ENCODE results near the gene ADGRB3.
"Not testable (repeated sequence)": the region's sequence is repeated elsewhere in the genome, so short reads cannot be mapped to it uniquely, and the experiment has no call there.

Gene ADGRB3

GRCh38 chr6:68895929-68896328, 260.8 kb downstream of the ADGRB3 start:
- Histone ChIP-seq H3K27me3 (ENCODE audit: insufficient read depth, low read length, poor library complexity) (no peaks in the 10 kb centered on the region), H2BK120ac (ENCODE audit: low read depth, low read length) (no peak overlapping the region), H3K27ac (ENCODE audit: low read depth, low read length) (no peak overlapping the region), H4K5ac (ENCODE audit: low read length) (no peak overlapping the region), H4K8ac (ENCODE audit: low read depth, low read length) (no peak overlapping the region), H3K4ac (ENCODE audit: low read depth, low read length) (no peak overlapping the region), H3K79me2 (ENCODE audit: control insufficient read depth, insufficient read depth, low read length) (no peaks in the 10 kb centered on the region), H3K36me3 (ENCODE audit: control insufficient read depth, insufficient read depth, low read length) (no peaks in the 10 kb centered on the region), H2BK15ac (replicated peaks; ENCODE audit: low read depth) (no peak overlapping the region), H3K23ac (ENCODE audit: low read length) (no peak overlapping the region), H3K56ac (ENCODE audit: low read length) (no peak overlapping the region), H3K9ac (ENCODE audit: low read length) (no peak overlapping the region), H3K79me1 (ENCODE audit: low read length) (no peaks in the 10 kb centered on the region), H3K4me2 (ENCODE audit: low read length) (no peak overlapping the region), H2AK5ac (ENCODE audit: low read length) (no peak overlapping the region), H3K4me3 (ENCODE audit: low read length) (no peak overlapping the region), H3K4me1 (ENCODE audit: control insufficient read depth, low read depth, low read length) (no peaks in the 10 kb centered on the region), H3K18ac (ENCODE audit: low read length) (no peak overlapping the region), H2BK5ac (ENCODE audit: low read length) (no peak overlapping the region)
- no CpG with 5 or more reads among the region's 1 CpG for WGBS (ENCODE audit: extremely low coverage, insufficient coverage, low lambda C conversion rate)
- no peak for DNase-seq

- H3K56ac ChIP-seq (ENCODE audit: low read length) = no peak overlapping the region
- no peak overlapping the region for H3K18ac ChIP-seq (ENCODE audit: low read length)
- no peaks in the 10 kb centered on the region for H3K27me3 ChIP-seq (ENCODE audit: insufficient read depth, low read length, poor library complexity)
- H3K4me1 ChIP-seq (ENCODE audit: control insufficient read depth, low read depth, low read length) = no peaks in the 10 kb centered on the region
- no peak for DNase-seq
- no peak overlapping the region for H2BK120ac ChIP-seq (ENCODE audit: low read depth, low read length)
- no peak overlapping the region for H4K8ac ChIP-seq (ENCODE audit: low read depth, low read length)
- no CpG with 5 or more reads among the region's 1 CpG for WGBS (ENCODE audit: extremely low coverage, insufficient coverage, low lambda C conversion rate)
- no peak overlapping the region for H2BK15ac ChIP-seq (replicated peaks; ENCODE audit: low read depth)
- H3K27ac ChIP-seq (ENCODE audit: low read depth, low read length) = no peak overlapping the region
- H2AK5ac ChIP-seq (ENCODE audit: low read length) = no peak overlapping the region
- no peak overlapping the region for H3K9ac ChIP-seq (ENCODE audit: low read length)
- no peak overlapping the region for H3K4me2 ChIP-seq (ENCODE audit: low read length)
- H3K23ac ChIP-seq (ENCODE audit: low read length) = no peak overlapping the region
- H2BK5ac ChIP-seq (ENCODE audit: low read length) = no peak overlapping the region
- no peaks in the 10 kb centered on the region for H3K36me3 ChIP-seq (ENCODE audit: control insufficient read depth, insufficient read depth, low read length)
- no peak overlapping the region for H3K4ac ChIP-seq (ENCODE audit: low read depth, low read length)
- H4K5ac ChIP-seq (ENCODE audit: low read length) = no peak overlapping the region
- no peaks in the 10 kb centered on the region for H3K79me1 ChIP-seq (ENCODE audit: low read length)
- no peak overlapping the region for H3K4me3 ChIP-seq (ENCODE audit: low read length)
- no peaks in the 10 kb centered on the region for H3K79me2 ChIP-seq (ENCODE audit: control insufficient read depth, insufficient read depth, low read length)
These were observed 266.0 kb downstream of the ADGRB3 start for GRCh38 chr6:68901044-68901443.

- H2BK15ac ChIP-seq (replicated peaks; ENCODE audit: low read depth) = no peak overlapping the region
- no CpG with 5 or more reads among the region's 3 CpGs for WGBS (ENCODE audit: extremely low coverage, insufficient coverage, low lambda C conversion rate)
- no peak overlapping the region for H2BK5ac ChIP-seq (ENCODE audit: low read length)
- H3K36me3 ChIP-seq (ENCODE audit: control insufficient read depth, insufficient read depth, low read length) = no peaks in the 10 kb centered on the region
- H3K79me2 ChIP-seq (ENCODE audit: control insufficient read depth, insufficient read depth, low read length) = no peaks in the 10 kb centered on the region
- no peaks in the 10 kb centered on the region for H3K4me1 ChIP-seq (ENCODE audit: control insufficient read depth, low read depth, low read length)
- no peak overlapping the region for H3K9ac ChIP-seq (ENCODE audit: low read length)
- H2BK120ac ChIP-seq (ENCODE audit: low read depth, low read length) = no peak overlapping the region
- H4K8ac ChIP-seq (ENCODE audit: low read depth, low read length) = no peak overlapping the region
- H3K4me2 ChIP-seq (ENCODE audit: low read length) = no peak overlapping the region
- H3K79me1 ChIP-seq (ENCODE audit: low read length) = no peaks in the 10 kb centered on the region
- no peaks in the 10 kb centered on the region for H3K27me3 ChIP-seq (ENCODE audit: insufficient read depth, low read length, poor library complexity)
- no peak overlapping the region for H3K4ac ChIP-seq (ENCODE audit: low read depth, low read length)
- H4K5ac ChIP-seq (ENCODE audit: low read length) = no peak overlapping the region
- no peak overlapping the region for H3K4me3 ChIP-seq (ENCODE audit: low read length)
- H3K23ac ChIP-seq (ENCODE audit: low read length) = no peak overlapping the region
- no peak for DNase-seq
- H3K18ac ChIP-seq (ENCODE audit: low read length) = no peak overlapping the region
- no peak overlapping the region for H2AK5ac ChIP-seq (ENCODE audit: low read length)
- no peak overlapping the region for H3K56ac ChIP-seq (ENCODE audit: low read length)
- no peak overlapping the region for H3K27ac ChIP-seq (ENCODE audit: low read depth, low read length)
These were observed 276.3 kb downstream of the ADGRB3 start for GRCh38 chr6:68911334-68911733.

- H2BK120ac ChIP-seq (ENCODE audit: low read depth, low read length) = no peak overlapping the region
- H3K27me3 ChIP-seq (ENCODE audit: insufficient read depth, low read length, poor library complexity) = no peaks in the 10 kb centered on the region
- no peak overlapping the region for H3K4ac ChIP-seq (ENCODE audit: low read depth, low read length)
- no peak for DNase-seq
- no peak overlapping the region for H3K9ac ChIP-seq (ENCODE audit: low read length)
- H3K4me3 ChIP-seq (ENCODE audit: low read length) = no peak overlapping the region
- no peaks in the 10 kb centered on the region for H3K79me1 ChIP-seq (ENCODE audit: low read length)
- no peak overlapping the region for H3K27ac ChIP-seq (ENCODE audit: low read depth, low read length)
- H3K4me2 ChIP-seq (ENCODE audit: low read length) = no peak overlapping the region
- no peaks in the 10 kb centered on the region for H3K36me3 ChIP-seq (ENCODE audit: control insufficient read depth, insufficient read depth, low read length)
- H3K18ac ChIP-seq (ENCODE audit: low read length) = no peak overlapping the region
- no peak overlapping the region for H2BK5ac ChIP-seq (ENCODE audit: low read length)
- no peak overlapping the region for H3K23ac ChIP-seq (ENCODE audit: low read length)
- H4K5ac ChIP-seq (ENCODE audit: low read length) = no peak overlapping the region
- H3K56ac ChIP-seq (ENCODE audit: low read length) = no peak overlapping the region
- H2AK5ac ChIP-seq (ENCODE audit: low read length) = no peak overlapping the region
- no peaks in the 10 kb centered on the region for H3K4me1 ChIP-seq (ENCODE audit: control insufficient read depth, low read depth, low read length)
- H4K8ac ChIP-seq (ENCODE audit: low read depth, low read length) = no peak overlapping the region
- H3K79me2 ChIP-seq (ENCODE audit: control insufficient read depth, insufficient read depth, low read length) = no peaks in the 10 kb centered on the region
- no peak overlapping the region for H2BK15ac ChIP-seq (replicated peaks; ENCODE audit: low read depth)
These were observed 276.7 kb downstream of the ADGRB3 start for GRCh38 chr6:68911811-68912210.

- H2AK5ac ChIP-seq (ENCODE audit: low read length); H3K4me2 ChIP-seq (ENCODE audit: low read length): not testable (repeated sequence)
These were observed 277.7 kb downstream of the ADGRB3 start for GRCh38 chr6:68912805-68913204.

GRCh38 chr6:68915586-68915985, 280.5 kb downstream of the ADGRB3 start:
- Histone ChIP-seq H3K27ac (ENCODE audit: low read depth, low read length) (no peak overlapping the region), H3K9ac (ENCODE audit: low read length) (no peak overlapping the region), H3K56ac (ENCODE audit: low read length) (no peak overlapping the region), H3K23ac (ENCODE audit: low read length) (no peak overlapping the region), H3K79me2 (ENCODE audit: control insufficient read depth, insufficient read depth, low read length) (no peaks in the 10 kb centered on the region), H2BK15ac (replicated peaks; ENCODE audit: low read depth) (no peak overlapping the region), H4K5ac (ENCODE audit: low read length) (no peak overlapping the region), H3K79me1 (ENCODE audit: low read length) (no peaks in the 10 kb centered on the region), H2BK120ac (ENCODE audit: low read depth, low read length) (no peak overlapping the region), H4K8ac (ENCODE audit: low read depth, low read length) (no peak overlapping the region), H3K18ac (ENCODE audit: low read length) (no peak overlapping the region), H3K4me2 (ENCODE audit: low read length) (no peak overlapping the region), H3K4me3 (ENCODE audit: low read length) (no peak overlapping the region), H3K4ac (ENCODE audit: low read depth, low read length) (no peak overlapping the region), H3K4me1 (ENCODE audit: control insufficient read depth, low read depth, low read length) (no peaks in the 10 kb centered on the region), H2AK5ac (ENCODE audit: low read length) (no peak overlapping the region), H3K27me3 (ENCODE audit: insufficient read depth, low read length, poor library complexity) (no peaks in the 10 kb centered on the region), H3K36me3 (ENCODE audit: control insufficient read depth, insufficient read depth, low read length) (no peaks in the 10 kb centered on the region), H2BK5ac (ENCODE audit: low read length) (no peak overlapping the region)
- WGBS (ENCODE audit: extremely low coverage, insufficient coverage, low lambda C conversion rate) = no CpG with 5 or more reads among the region's 2 CpGs
- DNase-seq = no peak

More at GRCh38 chr6:68912805-68913204, 277.7 kb downstream of the ADGRB3 start:
- H3K9ac ChIP-seq (ENCODE audit: low read length); H3K18ac ChIP-seq (ENCODE audit: low read length); H2BK120ac ChIP-seq (ENCODE audit: low read depth, low read length); H3K79me1 ChIP-seq (ENCODE audit: low read length); H3K27me3 ChIP-seq (ENCODE audit: insufficient read depth, low read length, poor library complexity); H3K4me1 ChIP-seq (ENCODE audit: control insufficient read depth, low read depth, low read length); H3K23ac ChIP-seq (ENCODE audit: low read length); DNase-seq; H4K5ac ChIP-seq (ENCODE audit: low read length); H2BK15ac ChIP-seq (replicated peaks; ENCODE audit: low read depth); H3K4me3 ChIP-seq (ENCODE audit: low read length); H3K56ac ChIP-seq (ENCODE audit: low read length); H2BK5ac ChIP-seq (ENCODE audit: low read length); H4K8ac ChIP-seq (ENCODE audit: low read depth, low read length); H3K27ac ChIP-seq (ENCODE audit: low read depth, low read length); H3K36me3 ChIP-seq (ENCODE audit: control insufficient read depth, insufficient read depth, low read length); H3K4ac ChIP-seq (ENCODE audit: low read depth, low read length); H3K79me2 ChIP-seq (ENCODE audit: control insufficient read depth, insufficient read depth, low read length): not testable (repeated sequence)
- no CpG with 5 or more reads among the region's 9 CpGs for WGBS (ENCODE audit: extremely low coverage, insufficient coverage, low lambda C conversion rate)
